NCI-H524 treated with DMSO at 0.1 percent for 48 hours (cell line): ENCODE data around the gene C3orf49.
A peak's percentile ranks its signal among the peaks of the same experiment; 100 is the strongest.

ENCODE experiments used
- DNase-seq: peaks from one replicate; lab custom pipeline; 2025; lab: John Stamatoyannopoulos, UW

Gene C3orf49

DNA sequence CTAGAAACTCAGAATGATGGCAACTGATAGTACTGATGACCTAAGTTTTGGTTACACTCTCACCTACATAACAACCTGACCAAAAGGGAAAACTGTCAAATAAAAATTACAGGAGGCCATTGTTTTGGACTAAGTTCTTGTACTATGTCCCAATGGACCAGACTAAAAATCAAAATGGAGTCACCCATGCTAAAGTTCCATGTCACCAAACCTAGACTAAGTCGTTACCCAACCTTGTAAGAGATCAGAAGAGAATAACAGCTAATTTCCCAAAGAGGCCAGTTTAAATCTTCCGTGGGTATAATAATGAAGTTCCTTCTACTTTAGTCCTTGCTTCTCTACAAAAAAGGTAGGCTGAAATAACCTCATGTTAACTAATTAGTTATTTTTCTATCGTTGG lies 32.2 kb downstream of the C3orf49 start:
- DNase-seq = no peak

DNA sequence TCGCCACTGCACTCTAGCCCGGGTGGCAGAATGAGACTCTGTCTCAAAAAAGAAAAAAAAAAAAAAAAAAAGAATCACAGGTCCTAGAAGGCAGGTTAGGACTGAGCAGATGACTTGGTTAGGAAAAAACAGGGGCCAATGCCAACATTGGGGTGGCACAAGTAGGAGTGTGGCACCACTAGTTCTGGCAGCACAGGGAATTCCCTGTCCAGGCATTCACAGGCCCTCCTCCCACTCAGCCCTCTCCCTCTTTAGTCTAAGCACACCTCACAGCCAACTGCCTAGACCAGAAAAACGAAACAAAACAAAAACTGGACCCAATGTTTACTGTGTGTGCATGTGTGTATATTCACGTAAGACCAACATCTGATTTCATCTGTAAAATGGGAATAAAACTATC lies 34.0 kb downstream of the C3orf49 start:
- no peak for DNase-seq

DNA sequence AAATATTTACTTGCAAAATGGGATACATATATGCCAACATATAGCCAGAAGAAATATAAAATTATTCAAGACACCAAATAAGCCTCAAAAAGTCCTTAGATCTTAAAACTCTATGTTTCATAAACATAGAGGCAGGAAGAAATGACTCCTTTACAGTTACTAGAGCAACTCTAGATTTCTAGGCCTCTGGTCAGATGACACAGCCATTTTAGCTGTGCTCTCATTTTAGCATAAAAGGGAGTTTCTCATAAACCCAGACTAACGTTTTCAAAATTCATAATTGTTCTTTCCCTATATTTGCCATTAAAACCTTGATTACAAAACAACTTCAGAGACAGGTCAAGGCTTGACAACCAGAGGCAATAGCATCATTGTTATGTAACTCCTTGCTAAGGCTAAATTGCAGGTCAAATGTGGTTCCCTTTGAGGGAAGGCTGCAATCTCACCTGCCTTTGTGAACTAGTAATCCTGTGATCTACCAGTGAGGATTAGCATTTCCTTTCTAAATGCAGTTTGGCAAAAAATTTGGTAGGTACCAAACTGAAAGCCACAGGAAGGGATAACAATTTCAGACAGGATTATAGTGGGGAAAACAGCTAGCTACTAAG lies 36.3 kb downstream of the C3orf49 start:
- DNase-seq = no peak

DNA sequence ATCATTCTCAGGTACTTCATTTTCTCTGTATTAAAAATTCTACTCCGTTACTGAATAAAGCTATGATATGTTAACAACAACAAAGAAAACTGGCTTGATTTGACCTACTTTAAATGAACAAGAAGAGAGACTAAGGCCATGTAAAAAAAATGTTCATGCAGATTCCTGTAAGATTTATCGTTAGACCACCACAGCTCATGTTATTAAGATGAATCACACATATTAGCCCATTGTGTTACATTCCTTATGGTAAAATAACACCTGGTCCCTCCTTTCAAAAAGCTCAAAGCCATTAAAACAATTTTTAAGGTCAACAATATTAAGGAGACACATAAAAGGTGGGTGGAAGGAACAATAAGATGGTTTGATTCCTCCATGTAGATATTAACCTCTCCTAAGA lies 38.2 kb downstream of the C3orf49 start:
- DNase-seq = no peak

DNA sequence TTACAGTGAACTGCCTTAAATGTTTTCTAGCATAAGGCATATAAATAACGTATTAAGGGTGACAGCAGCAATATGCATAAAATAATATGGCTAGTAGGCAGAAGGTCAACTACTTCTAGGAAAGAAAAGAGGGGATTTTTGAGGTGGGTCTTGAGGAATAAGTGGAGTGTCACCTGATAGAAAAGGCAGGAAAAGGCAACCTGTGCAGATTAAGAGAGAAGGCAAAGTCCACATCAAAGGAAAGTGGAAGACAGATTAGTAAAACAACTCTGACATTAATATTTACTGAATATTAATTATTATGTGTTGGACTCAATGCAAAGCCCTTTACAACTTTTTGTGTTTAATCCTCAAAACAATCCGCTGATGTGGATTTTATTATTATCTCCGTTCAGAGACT lies 41.7 kb downstream of the C3orf49 start:
- DNase-seq = no peak

DNA sequence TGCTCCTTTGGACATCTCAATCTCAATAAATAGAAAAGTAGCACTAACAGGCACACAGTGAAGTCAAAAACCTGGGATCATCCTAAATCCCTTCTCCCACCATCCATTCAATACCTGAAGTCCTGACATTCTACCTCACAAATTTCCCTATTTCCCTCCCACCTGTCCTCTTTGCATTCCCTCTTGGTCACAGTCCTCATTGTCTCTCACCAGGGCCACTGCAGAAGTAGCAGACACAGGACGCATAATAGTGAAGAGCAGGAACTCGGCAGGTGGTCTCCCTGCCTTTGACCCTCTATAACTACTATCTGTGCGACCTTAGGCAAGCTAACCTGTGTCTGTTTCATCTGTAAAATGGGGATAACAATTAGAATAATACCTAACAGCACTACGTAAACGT lies 42.2 kb downstream of the C3orf49 start:
- DNase-seq = no peak

DNA sequence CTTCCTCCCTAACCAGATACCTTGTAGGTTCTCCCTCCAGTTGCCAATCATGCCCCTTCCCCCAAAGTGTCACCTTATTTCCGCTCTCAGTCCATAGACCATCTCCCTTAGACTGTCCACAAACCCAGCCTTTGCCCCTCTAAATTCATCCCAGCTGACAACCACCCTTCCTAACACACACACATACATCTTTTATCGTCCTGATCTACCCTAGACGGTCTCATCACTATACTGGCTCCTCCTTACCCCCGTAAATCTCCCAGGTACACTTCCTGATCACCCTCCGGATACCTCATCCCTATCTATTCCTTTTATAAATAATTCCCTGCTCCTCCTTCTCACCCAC lies 43.7 kb downstream of the C3orf49 start:
- DNase-seq = no peak

DNA sequence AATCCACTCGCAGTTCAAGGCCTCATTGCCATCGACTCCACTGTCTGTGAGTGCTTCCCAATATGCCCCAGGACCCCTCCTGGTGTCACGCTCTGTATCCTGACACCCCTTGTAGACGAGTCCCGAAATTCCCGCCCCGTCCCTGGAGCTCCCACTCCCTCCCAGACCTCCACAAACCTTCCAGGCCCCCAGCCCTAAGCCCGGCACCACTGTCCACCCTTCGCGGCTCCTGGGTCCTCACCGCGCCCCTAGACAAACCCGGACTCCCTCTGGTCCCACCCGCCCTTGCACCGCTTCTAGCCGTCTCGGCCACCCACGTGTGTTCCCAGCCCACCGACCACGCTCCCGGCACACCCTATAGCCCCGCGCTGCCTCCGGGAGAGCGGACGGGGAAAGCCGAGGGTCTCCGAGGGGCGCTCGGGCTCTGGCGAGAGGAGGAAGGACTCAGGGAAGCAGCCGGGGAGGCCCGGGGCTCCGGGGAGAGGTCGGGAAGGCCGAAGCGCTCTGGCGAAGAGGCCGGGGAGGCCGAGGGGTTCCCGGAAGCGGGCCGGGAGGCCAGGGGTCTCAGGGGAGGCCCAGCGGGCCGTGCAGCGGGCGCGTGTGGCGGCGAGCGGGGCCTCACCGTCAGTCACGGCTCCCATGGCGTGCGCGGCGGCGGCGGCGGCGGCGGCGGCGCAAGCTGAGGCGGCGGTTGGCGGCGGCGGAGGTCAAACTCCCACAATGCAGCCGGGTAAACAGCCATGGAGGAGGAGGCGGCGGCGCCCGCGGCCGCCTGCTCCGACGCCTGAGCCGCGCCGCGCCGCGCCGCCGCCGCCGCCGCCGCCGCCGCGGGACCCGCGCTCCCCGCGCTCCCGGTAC lies 44.3 kb downstream of the C3orf49 start, which contains the start of the genes ATXN7 and THOC7:
TSS of gene ATXN7 (plus strand) at position 718 of the 858 bp plus-strand sequence. CDS start 48,732 bp downstream, outside the sequence.
TSS of gene THOC7 (minus strand) at position 656 of the 858 bp plus-strand sequence. CDS start at position 641, 15 bp downstream.
- DNase-seq = no peak

DNA sequence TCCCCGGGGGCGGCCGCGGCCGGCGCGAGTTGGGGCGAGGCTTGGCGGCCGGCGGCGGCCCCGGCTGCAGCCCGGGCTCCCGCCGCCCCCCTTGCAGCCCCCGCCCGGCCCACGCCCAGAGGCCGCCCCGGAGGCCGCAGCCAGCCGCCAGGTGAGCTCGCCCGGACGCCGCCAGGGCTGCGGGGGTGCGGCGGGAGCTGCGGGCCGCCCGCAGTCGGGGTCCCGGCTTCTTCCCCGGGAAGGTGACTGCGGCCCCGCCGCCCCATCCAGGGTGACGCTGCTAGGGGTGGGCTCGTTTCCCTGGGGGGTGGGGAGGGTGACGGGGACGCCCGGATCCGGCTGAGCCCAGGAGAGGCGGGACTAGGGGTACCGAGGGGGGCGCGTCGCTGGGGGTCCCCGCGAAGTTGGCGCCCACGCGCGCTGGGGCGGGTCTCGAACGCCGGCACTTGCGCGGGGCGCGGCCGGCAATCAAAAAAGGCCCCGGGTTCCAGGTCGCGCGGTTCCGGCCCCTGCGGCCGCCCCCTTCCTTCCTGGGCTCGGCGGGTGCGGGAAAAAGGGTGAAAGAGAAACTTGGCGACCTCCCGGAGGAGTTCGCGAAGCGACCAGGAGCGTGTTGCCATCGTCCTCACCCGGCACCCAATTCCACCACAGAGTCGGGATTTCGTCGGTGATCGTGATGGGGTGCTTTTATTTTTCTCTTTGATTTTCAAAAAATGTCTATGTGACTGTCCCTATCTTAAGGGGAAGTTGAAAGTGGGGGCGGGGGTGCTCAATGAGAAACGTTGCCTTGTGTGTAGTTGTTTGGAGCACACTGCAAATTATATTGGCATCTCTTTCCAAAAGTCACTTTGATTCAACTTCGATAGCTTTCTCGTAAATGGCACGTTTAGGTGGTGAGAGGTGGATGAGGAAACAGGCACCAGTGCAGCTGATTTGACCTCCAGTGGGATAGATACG lies 45.2 kb downstream of the C3orf49 start:
- no peak for DNase-seq

DNA sequence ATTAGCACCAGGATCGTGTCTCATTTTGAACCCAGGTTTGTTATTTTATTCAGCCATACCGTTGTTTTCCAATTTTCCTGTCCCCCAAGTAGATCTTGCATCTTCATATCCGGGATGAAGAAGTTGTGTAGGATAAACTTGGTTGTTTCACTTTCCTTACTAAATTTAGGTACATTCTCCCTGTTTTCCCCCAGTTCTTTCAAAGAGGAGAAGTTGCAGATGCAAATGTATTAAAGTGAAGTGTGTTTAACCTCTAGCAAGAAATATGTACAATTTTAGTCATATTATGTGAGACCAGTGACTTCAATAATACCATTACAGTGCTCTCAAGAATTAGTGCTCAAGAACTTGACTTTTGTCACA lies 45.8 kb downstream of the C3orf49 start:
- no peak for DNase-seq

DNA sequence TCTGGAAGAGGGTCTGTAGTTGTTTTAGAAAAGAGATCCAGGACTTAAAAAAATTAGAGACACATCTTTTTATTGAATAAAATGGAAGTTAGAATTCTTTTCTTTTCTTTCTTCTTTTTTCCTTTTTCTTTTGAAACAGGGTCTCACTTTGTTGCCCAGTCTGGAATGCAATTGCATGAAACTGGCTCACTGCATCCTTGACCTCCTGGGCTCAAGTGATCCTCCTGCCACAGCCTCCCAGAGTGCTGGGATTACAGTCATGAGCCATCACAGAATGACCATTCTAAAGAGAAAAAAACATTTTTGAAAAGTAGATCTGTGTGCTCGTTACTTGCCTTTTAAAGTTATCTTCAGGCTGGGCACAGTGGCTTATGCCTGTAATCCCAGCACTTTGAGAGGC lies 48.1 kb downstream of the C3orf49 start:
- DNase-seq = no peak

DNA sequence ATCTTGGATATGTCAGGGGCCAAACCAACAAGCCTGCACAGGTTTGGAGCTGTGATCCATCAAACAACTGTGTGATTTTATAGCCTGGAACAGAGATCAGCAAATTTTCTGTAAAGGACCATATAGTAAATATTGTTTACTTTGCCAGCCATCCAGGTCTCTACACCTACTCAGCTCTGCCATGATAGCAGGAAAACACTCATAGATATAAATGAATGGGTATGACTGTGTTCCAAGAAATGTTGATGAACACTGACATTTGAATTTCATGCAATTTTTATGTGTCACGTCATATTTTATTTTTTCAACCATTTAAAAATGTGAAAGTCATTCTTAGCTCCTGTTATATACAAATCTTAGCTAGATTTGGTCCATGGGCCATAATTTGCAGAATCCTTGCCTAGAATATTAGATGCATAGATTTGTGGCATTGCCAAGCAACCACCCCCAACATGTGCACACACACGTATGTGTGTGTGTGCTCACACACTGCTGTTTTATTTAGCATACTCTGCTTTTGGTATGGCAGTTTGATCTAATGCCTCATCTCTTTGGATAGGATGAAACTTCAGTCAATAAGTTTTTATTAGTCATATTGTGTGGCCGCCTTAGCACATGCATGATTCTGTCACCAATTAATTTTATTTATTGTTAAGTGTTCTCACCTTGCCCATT lies 51.0 kb downstream of the C3orf49 start:
- no peak for DNase-seq

DNA sequence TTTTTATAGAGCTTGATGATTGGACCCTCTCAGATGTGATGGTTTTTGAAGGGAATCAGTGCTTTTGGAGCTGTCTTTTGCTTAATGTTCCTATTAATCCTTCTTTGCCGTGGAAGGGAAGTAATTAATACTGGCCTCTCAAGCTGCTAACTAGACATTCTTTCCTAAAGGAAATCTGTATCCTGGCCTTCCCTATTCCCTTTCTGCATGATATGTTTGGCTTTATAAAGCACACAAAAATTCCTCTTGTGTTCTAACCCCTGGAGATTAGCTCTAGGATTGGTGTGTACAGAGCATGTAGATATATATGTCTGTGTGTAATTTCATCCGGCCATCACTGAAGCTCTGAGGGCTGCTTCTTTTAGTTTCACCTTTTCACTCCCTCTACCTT lies 51.5 kb downstream of the C3orf49 start:
- DNase-seq = no peak

DNA sequence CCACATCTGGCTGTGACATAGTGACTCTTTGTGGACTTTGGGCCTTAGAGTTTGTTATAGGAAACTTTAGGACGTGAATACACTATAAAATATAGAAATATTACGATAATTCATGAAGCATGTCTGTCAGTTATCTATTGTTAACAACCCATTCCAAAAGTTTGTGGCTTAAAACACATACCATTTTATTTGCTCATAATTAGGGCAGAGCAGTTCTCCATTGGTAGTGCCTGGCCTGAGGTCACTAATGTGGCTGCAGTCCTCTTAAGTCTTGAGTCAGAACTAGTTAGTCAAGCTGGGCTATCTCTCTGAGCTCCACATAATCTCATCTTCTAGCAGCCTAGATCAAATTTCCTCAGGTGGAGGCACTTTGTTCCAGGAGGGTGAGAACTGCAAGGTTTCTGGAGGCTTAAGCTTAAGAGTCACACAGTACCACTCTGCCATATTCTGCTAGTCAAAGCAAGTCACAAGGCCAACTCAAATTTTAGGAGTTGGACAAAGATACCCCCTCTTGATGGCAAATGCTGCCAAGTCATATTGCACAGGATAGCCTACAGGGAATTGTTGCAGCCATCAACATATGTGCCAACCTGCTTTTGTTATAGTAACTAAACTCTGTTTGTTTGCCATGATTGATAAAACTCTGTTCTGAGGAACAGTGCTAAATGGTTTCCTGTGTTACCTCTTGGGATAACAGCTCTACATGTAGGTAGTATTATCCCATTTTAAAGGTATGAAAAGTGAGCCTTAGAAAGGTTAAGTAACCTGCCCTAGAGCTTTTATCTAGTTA lies 53.2 kb downstream of the C3orf49 start:
- no peak for DNase-seq

DNA sequence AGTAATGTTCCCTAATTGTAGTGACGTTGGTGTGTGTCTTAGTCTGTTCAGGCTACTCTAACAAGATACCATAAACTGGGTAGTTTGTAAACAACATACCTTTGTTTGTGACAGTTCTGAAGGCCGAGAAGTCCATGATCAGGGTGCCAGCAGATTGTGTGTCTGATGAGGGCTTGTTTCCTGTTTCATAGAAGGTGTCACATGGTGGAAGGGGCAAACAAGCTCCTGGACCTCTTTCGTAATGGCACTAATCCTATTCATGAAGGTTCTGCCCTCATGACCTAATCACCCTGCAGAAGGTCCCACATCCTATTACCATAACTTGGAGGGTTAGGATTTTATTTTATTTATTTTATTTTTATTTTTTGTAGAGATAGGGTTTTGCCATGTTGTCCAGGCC lies 55.7 kb downstream of the C3orf49 start:
- DNase-seq = no peak

DNA sequence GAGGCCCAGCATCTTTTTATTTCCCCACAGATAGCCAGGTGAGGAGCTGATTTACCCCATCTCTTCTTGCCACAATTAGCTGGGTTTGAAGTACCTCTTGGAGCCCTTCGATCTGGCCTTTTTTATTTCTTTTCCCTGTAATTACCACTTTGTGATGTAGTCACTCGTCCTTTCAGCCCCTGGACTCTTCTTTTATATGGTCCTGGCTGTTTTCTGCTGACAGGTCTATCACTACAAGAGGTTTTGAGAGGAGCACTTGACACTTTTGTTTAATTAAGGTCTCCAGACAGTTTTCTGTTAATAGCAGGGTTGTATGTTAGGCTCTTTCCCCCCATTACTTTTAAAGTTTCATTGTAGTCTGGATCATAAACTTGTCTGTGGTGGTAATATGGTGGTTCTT lies 56.4 kb downstream of the C3orf49 start:
- DNase-seq = no peak

DNA sequence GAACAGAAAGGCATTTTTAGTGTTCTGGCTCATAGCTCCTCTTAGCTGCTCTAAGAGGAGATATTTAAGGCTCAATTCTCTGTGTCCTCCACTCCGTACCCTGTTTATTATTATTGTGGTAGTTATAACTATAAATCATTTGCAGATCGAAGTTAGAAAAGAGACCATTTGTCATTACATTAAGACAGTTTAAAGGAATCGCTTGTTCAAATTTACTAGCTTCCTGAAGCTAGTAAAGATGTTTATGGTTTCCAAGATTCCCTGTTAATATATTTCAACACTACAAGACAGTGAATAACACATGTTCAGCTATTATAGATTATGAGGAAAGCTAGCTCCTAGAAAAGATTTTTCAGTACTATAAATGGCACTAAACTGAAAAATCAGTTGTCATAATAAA lies 57.2 kb downstream of the C3orf49 start:
- DNase-seq = no peak

DNA sequence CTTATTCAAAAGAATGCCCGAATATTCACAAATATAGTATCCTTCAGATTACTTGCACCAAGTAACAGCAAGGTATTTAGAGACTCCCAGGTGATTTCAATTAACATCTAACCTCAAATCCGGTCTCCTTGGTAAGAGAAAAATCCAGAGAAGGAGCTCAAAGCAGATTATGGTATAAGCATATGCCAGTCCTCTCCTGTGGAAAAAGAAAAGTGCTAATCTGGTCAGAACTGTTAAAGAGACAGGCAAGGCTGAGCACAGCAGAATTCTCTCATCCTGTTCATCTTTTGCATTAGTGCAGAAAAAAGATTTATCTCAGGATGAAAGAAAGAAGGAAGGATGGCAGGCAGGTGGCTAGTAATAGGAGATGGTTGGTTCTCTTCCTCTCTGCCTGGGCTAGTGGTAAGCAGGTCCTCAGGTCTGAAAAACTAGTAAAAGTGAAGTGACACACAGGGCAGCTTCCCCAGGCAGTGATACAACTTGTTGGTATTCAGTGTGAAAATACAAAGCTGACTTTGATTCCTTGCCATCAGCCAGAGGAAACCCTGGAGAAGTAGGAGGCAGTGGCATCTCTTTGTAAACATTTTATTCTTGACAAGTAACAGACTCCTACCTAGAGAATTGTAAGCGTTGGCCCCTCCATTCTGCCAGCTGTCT lies 58.8 kb downstream of the C3orf49 start:
- DNase-seq = peak; percentile 7

DNA sequence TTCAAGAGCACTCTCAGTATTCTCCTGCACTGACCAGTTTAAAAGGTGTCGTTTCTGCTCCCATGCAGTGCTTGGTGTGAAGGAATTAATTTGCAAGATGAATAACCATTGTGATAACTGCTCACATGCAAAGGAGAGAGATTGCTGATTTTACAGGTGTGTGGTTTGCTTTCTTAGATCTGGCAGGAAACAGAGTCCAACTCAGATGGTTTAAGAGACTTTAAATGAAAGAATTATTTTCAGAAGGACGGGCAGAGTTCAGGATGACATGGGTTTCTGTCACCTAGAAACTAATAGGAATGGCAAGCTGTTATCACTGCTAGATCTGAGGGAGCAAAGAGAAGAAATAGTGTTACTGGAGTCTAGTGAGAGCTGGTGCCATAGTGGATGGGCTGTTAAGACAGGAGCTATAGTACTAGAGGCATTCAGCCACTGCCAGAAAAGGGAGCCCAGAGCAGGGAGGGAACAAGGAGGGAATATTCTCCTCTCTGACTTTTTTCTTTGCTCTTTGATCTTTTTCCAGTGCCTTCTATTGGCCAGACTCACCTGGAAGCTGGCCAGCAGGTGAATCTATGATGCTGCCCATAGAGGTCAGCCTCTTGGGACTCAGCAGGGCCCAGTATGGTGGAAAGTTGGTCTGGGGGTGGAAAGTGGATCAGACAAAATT lies 59.4 kb downstream of the C3orf49 start:
- DNase-seq = no peak

DNA sequence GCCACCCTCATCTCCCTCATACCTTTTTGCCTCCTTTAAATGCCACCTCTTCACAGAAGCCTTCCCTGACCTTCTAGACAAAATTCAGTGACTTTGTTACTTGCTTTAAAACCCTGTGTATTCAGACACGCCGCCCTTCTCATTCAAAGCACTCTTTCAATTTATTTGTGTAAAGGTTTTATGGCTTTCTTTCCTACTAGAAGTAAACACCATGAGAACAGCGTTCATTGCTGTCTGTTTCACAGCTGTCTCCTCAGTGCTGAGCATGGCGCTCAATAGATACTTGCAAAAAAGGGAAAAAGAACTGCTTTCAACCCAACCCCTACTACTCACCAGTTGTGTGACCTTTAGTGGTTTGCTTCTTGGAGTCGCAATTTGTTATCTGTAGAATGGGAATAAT lies 61.6 kb downstream of the C3orf49 start:
- DNase-seq = no peak
